Uterus (tissue), 2 donors: ENCODE data around the gene SLC7A7.

ENCODE experiments used
- POLR2A ChIP-seq, 2 donors: fragments of 450-650 bp; IDR thresholded peaks; one replicate each; pipeline ENCODE4 v1.6.1; 2016; ENCODE audit warnings: antibody characterized with exemption in 2 of 2, mild to moderate bottlenecking in 1 of 2, moderate library complexity in 1 of 2
- TF ChIP-seq, protein P1 (sequence below), 4 experiments: fragments of 200-600 bp in 2 of 4; fragments of 450-650 bp in 2 of 4; sonication (generic) in 2 of 4; IDR thresholded peaks; one replicate each; pipeline ENCODE4 v1.5.1; 2016 to 2019; ENCODE audit warnings: antibody characterized with exemption in 4 of 4, mild to moderate bottlenecking in 2 of 4, moderate library complexity in 1 of 4

DNA sequence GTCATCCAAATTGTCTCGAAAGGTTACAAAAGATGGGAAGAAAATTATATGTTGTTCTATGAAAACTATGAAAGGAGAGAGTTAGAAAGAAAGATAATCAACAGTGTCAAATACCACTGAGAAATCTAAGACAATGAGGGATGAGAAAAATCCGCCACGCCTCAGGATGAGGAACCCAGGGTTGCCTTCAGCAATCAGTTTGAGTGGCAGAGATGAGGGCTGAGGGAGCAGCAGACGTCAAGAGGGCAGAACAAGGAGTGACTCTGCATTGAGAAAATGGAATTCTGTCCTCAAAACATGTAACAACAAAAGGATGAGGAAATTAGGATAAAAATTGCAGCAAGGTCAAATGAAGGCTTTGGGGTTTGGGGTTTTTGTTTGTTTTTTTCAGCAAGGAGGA lies 67.0 kb downstream of the SLC7A7 start:
- TF ChIP-seq, protein P1, sequence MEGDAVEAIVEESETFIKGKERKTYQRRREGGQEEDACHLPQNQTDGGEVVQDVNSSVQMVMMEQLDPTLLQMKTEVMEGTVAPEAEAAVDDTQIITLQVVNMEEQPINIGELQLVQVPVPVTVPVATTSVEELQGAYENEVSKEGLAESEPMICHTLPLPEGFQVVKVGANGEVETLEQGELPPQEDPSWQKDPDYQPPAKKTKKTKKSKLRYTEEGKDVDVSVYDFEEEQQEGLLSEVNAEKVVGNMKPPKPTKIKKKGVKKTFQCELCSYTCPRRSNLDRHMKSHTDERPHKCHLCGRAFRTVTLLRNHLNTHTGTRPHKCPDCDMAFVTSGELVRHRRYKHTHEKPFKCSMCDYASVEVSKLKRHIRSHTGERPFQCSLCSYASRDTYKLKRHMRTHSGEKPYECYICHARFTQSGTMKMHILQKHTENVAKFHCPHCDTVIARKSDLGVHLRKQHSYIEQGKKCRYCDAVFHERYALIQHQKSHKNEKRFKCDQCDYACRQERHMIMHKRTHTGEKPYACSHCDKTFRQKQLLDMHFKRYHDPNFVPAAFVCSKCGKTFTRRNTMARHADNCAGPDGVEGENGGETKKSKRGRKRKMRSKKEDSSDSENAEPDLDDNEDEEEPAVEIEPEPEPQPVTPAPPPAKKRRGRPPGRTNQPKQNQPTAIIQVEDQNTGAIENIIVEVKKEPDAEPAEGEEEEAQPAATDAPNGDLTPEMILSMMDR (IDR thresholded peaks at IDR 0.05): no peak
- TF ChIP-seq POLR2A (IDR thresholded peaks at IDR 0.05): no peak
